Heart right ventricle (tissue), 16 donors: Measurements from ENCODE around the gene TTLL4. TPM values are rescaled to one million over a fixed set of nuclear protein-coding genes. Genes with fewer than 3 reads are reported as not detected.

Experiments used
- ATAC-seq, 8 donors: fragments of 200-7000 bp; cut with Tn5 transposase; one replicate each; pipeline ENCODE4 v1.9.1; 2020; ENCODE audit warnings: mild to moderate bottlenecking in 8 of 8, moderate library complexity in 8 of 8, moderate number of reproducible peaks in 1 of 8
- DNase-seq, 2 donors: peaks; one replicate each; pipeline ENCODE4 v3.0.0-alpha.2; 2020
- H3K27ac ChIP-seq, 10 donors: fragments of 200-600 bp; sonication (generic) in 2 of 10; one replicate each; pipeline versions ENCODE4 v1.5.0 to v1.8.0; 2020 to 2022; ENCODE audit warnings: mild to moderate bottlenecking in 3 of 10
- H3K27me3 ChIP-seq, 7 donors: fragments of 200-600 bp; one replicate each; pipeline ENCODE4 v1.8.0; 2021 to 2022; ENCODE audit warnings: mild to moderate bottlenecking in 2 of 7
- H3K36me3 ChIP-seq, 9 donors: fragments of 200-600 bp; sonication (generic) in 1 of 9; one replicate each; pipeline versions ENCODE4 v1.5.0 to v1.8.0; 2020 to 2022; ENCODE audit warnings: mild to moderate bottlenecking in 2 of 9
- H3K4me1 ChIP-seq, 9 donors: fragments of 200-600 bp; sonication (generic) in 1 of 9; one replicate each; pipeline versions ENCODE4 v1.5.0 to v1.8.0; 2020 to 2022; ENCODE audit warnings: mild to moderate bottlenecking in 4 of 9
- H3K4me3 ChIP-seq, 10 donors: fragments of 200-600 bp; sonication (generic) in 2 of 10; one replicate each; pipeline versions ENCODE4 v1.5.0 to v1.8.0; 2020 to 2022; ENCODE audit warnings: mild to moderate bottlenecking in 7 of 10, moderate library complexity in 2 of 10
- H3K9me3 ChIP-seq, 11 donors: fragments of 200-600 bp in 10 of 11; sonication (generic) in 2 of 11; one replicate each; pipeline versions ENCODE4 v1.5.0 to v1.8.0; 2013 to 2022; ENCODE audit warnings: mild to moderate bottlenecking in 2 of 11, control low read depth in 1 of 11, moderate library complexity in 1 of 11
- CTCF ChIP-seq, 9 donors: fragments of 200-600 bp; sonication (generic) in 2 of 9; IDR thresholded peaks; one replicate each; pipeline versions ENCODE4 v1.5.0 to v1.8.0; 2021 to 2022; ENCODE audit warnings: antibody characterized with exemption in 9 of 9, mild to moderate bottlenecking in 5 of 9, moderate library complexity in 1 of 9
- WGBS, 2 donors: extraction: QIAGEN DNeasy Blood & Tissue Kit; methylation state at CpG; one replicate each; pipeline ENCODE4 v1.1.7; 2013; ENCODE audit warnings: inconsistent platforms in 1 of 2; 5-methylcytosine and 5-hydroxymethylcytosine counted together
- intact Hi-C, 10 donors: fragments of 100-400 bp; cut with DNase I; formaldehyde crosslinking; loops; one replicate each; pipeline versions ENCODE4 v1.11.1 to v1.14.2; 2022
- polyA plus RNA-seq, 2 donors: library from polyadenylated mRNA; stranded (reverse); fragments of 200-250 nt; gene quantifications; one replicate each; pipeline ENCODE4 v1.2.3, GENCODE V29; 2013
- total RNA-seq, 10 donors: library from RNA; stranded (reverse); fragmentation: NEBNext Ultra II Directional in 3 of 10; extraction: Animal tissue kit (Norgen Biotek cat#: 25700) in 3 of 10; gene quantifications; one replicate each; pipeline versions ENCODE4 v1.2.1 to v1.2.4, GENCODE V29; 2021 to 2023
- donor health status: Arrhythmogenic right ventricular cardiomyopathy.
- donor health status: ischemic (EF 13 %, LVEDD 7.1; RV severe dilation, severe dysfunction).
- donor health status: healthy with polysubstance abuse.
- donor health status: DM: no; HTN: yes; CAD: no.
- donor health status: DM: no; HTN: no; CAD: no.
- donor health status: ischemic (EF 25% LVEDD 6.9; RV normal size, moderate dysfunction).
- donor health status: ischemic (EF 25% LVEDD 5.7; RV mildly dilated, moderate dysfunction).
- donor health status: healthy.
- donor health status: DM: yes; HTN: yes; CAD: no.
- donor health status: Ischemic cardiomyopathy.
- donor health status: ischemic (EF 35%, LVEDD 5.7; RV mildly dilated, moderate dysfunction).
- donor health status: nonischemic (EF 11% LVEDD 7.7; RV severe dilation, severe dysfunction).
- donor health status: DM: yes; HTN: yes; CAD: no.
- donor health status: PGD.
- donor health status: ischemic (EF 29% LVEDD 5.4; RV normal size, mild dysfunction).
- donor health status: nonischemic (EF 23%, LVEDD 6.1; RV moderate dilation, normal function).

The TTLL4 gene
- total and polyA plus RNA-seq, 12 donors: 4.3 to 10.3 (median 6.6) TPM

- Histone ChIP-seq H3K9me3 (peaks cover 0 to 33% (median 7%) of the 10 kb centered on the region in 11 donors), H3K4me1 (peaks cover 0 to 47% (median 3%) of the 10 kb centered on the region in 9 donors), H3K27me3 (no peaks in the 10 kb centered on the region), H3K36me3 (peaks cover 0 to 19% (median 0%) of the 10 kb centered on the region in 9 donors), H3K4me3 (no peak overlapping the region), H3K27ac (no peak overlapping the region)
- DNase-seq (no peak), ATAC-seq (no peak)
- 97 to 99% methylated on average over 3 of the region's 3 CpGs for WGBS, 2 donors
- TF ChIP-seq CTCF (IDR thresholded peaks at IDR 0.05): no peak
- intact Hi-C loops: loop anchor here in 3 of 10 donors (5.0 to 10.0 kb wide), 2 partner anchors 115 to 118 kb away; no protein-coding TSS in a partner anchor
Measured at GRCh38 chr2:218729640-218730039, 19.0 kb downstream of the TTLL4 start.

GRCh38 chr2:218732052-218732760 is 21.6 kb downstream of the TTLL4 start:
- Histone ChIP-seq H3K9me3 (peaks cover 0 to 8% (median 3%) of the 10 kb centered on the region in 11 donors), H3K36me3 (peaks cover 0 to 13% (median 0%) of the 10 kb centered on the region in 9 donors), H3K4me1 (peaks cover 0 to 55% (median 3%) of the 10 kb centered on the region in 9 donors), H3K4me3 (no peak overlapping the region), H3K27me3 (no peaks in the 10 kb centered on the region), H3K27ac (peak overlapping the region in 6 of 10 donors; percentile 41 to 83 (median 60))
- ATAC-seq (no peak), DNase-seq (no peak)
- WGBS, 2 donors: 96% methylated on average over 5 of the region's 5 CpGs
- no peak for TF ChIP-seq CTCF (IDR thresholded peaks at IDR 0.05)
- intact Hi-C loops: loop anchor here in 1 of 10 donors (5.0 kb wide), 1 partner anchor 115 kb away; no protein-coding TSS in a partner anchor

- H3K9me3 ChIP-seq: peaks cover 0 to 3% (median under 1%) of the 10 kb centered on the region in 11 donors
- intact Hi-C loops: loop anchor here in 1 of 10 donors (5.0 kb wide), 1 partner anchor 115 kb away; no protein-coding TSS in a partner anchor
- DNase-seq (no peak), ATAC-seq (no peak)
- H3K27ac ChIP-seq: peak overlapping the region in 5 of 10 donors; percentile 14 to 83 (median 65)
- H3K4me3 ChIP-seq: no peak overlapping the region
- peaks cover 0 to 55% (median 3%) of the 10 kb centered on the region in 9 donors for H3K4me1 ChIP-seq
- peaks cover 0 to 14% (median 4%) of the 10 kb centered on the region in 9 donors for H3K36me3 ChIP-seq
- TF ChIP-seq CTCF (IDR thresholded peaks at IDR 0.05): no peak
- no peaks in the 10 kb centered on the region for H3K27me3 ChIP-seq
- 57 to 72% methylated on average over 2 of the region's 2 CpGs for WGBS, 2 donors
Measured at GRCh38 chr2:218732761-218733158, 22.1 kb downstream of the TTLL4 start.

GRCh38 chr2:218733171-218734021 is 22.8 kb downstream of the TTLL4 start:
- intact Hi-C loops: loop anchor here in 1 of 10 donors (5.0 kb wide), 1 partner anchor 114 kb away; no protein-coding TSS in a partner anchor
- Histone ChIP-seq H3K4me3 (no peak overlapping the region), H3K4me1 (peaks cover 0 to 55% (median 3%) of the 10 kb centered on the region in 9 donors), H3K9me3 (no peaks in the 10 kb centered on the region), H3K27me3 (no peaks in the 10 kb centered on the region), H3K36me3 (peaks cover 0 to 21% (median 10%) of the 10 kb centered on the region in 9 donors), H3K27ac (peak overlapping the region in 4 of 10 donors; percentile 0 to 83 (median 12))
- no peak for TF ChIP-seq CTCF (IDR thresholded peaks at IDR 0.05)
- no peak for DNase-seq
- peak in 5 of 8 donors; percentile 42 to 85 (median 46) for ATAC-seq
- WGBS, 2 donors: 74 to 96% methylated on average over 6 of the region's 6 CpGs
